Keratinocyte (primary cell): Measurements from ENCODE around the gene MMEL1. TPM values are rescaled to one million over a fixed set of nuclear protein-coding genes. Genes with fewer than 3 reads are reported as not detected.

ENCODE experiments used
- DNase-seq: peaks from one replicate; pipeline ENCODE4 v3.0.0-alpha.2; 2011; ENCODE audit warnings: low read depth, missing footprints, low spot score
- FAIRE-seq: peaks from 2 replicates; lab custom pipeline; 2011; peaks lifted over from hg19 to GRCh38; lab: Jason Lieb, UNC
- H2AFZ ChIP-seq: 2 replicates; pipeline ENCODE4 v1.6.0; 2012; ENCODE audit warnings: low read length, control low read depth, inconsistent platforms; ENCODE audit not compliant: control insufficient read depth
- H3K27ac ChIP-seq: 2 replicates; pipeline ENCODE4 v1.5.1; 2011; ENCODE audit warnings: low read length; ENCODE audit not compliant: control insufficient read depth, insufficient read depth
- H3K27me3 ChIP-seq: 3 replicates; pipeline ENCODE4 v1.6.0; 2011; ENCODE audit warnings: low read length; ENCODE audit not compliant: control insufficient read depth, insufficient read depth; ENCODE audit errors: extremely low read depth
- H3K36me3 ChIP-seq, 2 experiments: 2 replicates in 1 of 2; 3 replicates in 1 of 2; pipeline ENCODE4 v1.5.1; 2011; ENCODE audit warnings: low read length in 2 of 2, mild to moderate bottlenecking in 1 of 2; ENCODE audit not compliant: control insufficient read depth in 2 of 2, insufficient read depth in 2 of 2; ENCODE audit errors: extremely low read depth in 1 of 2
- H3K4me1 ChIP-seq: 3 replicates; pipeline ENCODE4 v1.5.1; 2011; ENCODE audit warnings: low read length; ENCODE audit not compliant: control insufficient read depth, insufficient read depth; ENCODE audit errors: extremely low read depth
- H3K4me2 ChIP-seq: 3 replicates; pipeline ENCODE4 v1.6.0; 2011; ENCODE audit warnings: low read depth, low read length; ENCODE audit not compliant: control insufficient read depth, insufficient read depth; ENCODE audit errors: extremely low read depth
- H3K4me3 ChIP-seq, 3 experiments: fragments of 200-600 bp in 1 of 3; sonication (generic) in 1 of 3; 2 replicates in 2 of 3; 3 replicates in 1 of 3; pipeline ENCODE4 v1.5.1; 2011 to 2016; ENCODE audit warnings: low read length in 3 of 3, mild to moderate bottlenecking in 3 of 3, control low read depth in 2 of 3, inconsistent platforms in 1 of 3, low read depth in 1 of 3, mixed read lengths in 1 of 3, mixed run types in 1 of 3, moderate library complexity in 1 of 3; ENCODE audit not compliant: control insufficient read depth in 2 of 3, insufficient read depth in 2 of 3; ENCODE audit errors: extremely low read depth in 1 of 3
- H3K79me2 ChIP-seq: 2 replicates; pipeline ENCODE4 v1.6.0; 2012; ENCODE audit warnings: low read length; ENCODE audit not compliant: control insufficient read depth, insufficient read depth
- H3K9ac ChIP-seq: 3 replicates; pipeline ENCODE4 v1.6.0; 2011; ENCODE audit warnings: low read length; ENCODE audit not compliant: control insufficient read depth, insufficient read depth; ENCODE audit errors: extremely low read depth
- H3K9me1 ChIP-seq: 3 replicates; pipeline ENCODE4 v1.6.0; 2011; ENCODE audit warnings: low read length; ENCODE audit not compliant: control insufficient read depth, insufficient read depth; ENCODE audit errors: extremely low read depth
- H3K9me3 ChIP-seq: 2 replicates; pipeline ENCODE4 v1.5.1; 2012; ENCODE audit warnings: low read depth, low read length; ENCODE audit not compliant: control insufficient read depth
- H4K20me1 ChIP-seq: 3 replicates; pipeline ENCODE4 v1.6.0; 2011; ENCODE audit warnings: low read length; ENCODE audit not compliant: control insufficient read depth, insufficient read depth; ENCODE audit errors: extremely low read depth
- CTCF ChIP-seq, 3 experiments: IDR thresholded peaks in 1 of 3; conservative IDR thresholded peaks in 1 of 3; optimal IDR thresholded peaks in 1 of 3; 2 replicates in 2 of 3; 3 replicates in 1 of 3; pipeline versions ENCODE3 to v1.5.1; 2011; ENCODE audit warnings: low read length in 3 of 3, mild to moderate bottlenecking in 3 of 3, moderate library complexity in 2 of 3, control low read depth in 1 of 3, inconsistent platforms in 1 of 3; ENCODE audit not compliant: insufficient read depth in 2 of 3; ENCODE audit errors: extremely low read depth in 1 of 3
- EZH2 ChIP-seq: IDR thresholded peaks from one replicate; pipeline ENCODE4 v1.6.1; 2012; ENCODE audit warnings: inconsistent platforms, mild to moderate bottlenecking, low read length, moderate library complexity
- dilution Hi-C: fragments of 300-500 bp; cut with MboI; formaldehyde crosslinking; loops from one replicate; pipeline ENCODE4 v1.7.0; 2020; ENCODE audit warnings: low sequenced_read_pairs; ENCODE audit not compliant: extremely low pct_ligation_motif_present
- polyA plus RNA-seq, 5 experiments: library from polyadenylated mRNA; depleted of rRNA in 3 of 5; stranded (reverse) in 3 of 5; stranded (forward) in 1 of 5; unstranded in 1 of 5; fragments of >200 nt; gene quantifications; 1 replicate in 1 of 5; 2 replicates in 3 of 5; 3 replicates in 1 of 5; pipeline versions ENCODE4 v1.2.1 to v1.2.3, GENCODE V29; 2011 to 2012; ENCODE audit warnings: missing spikeins in 2 of 5, low read depth in 1 of 5, low replicate concordance in 1 of 5

The MMEL1 gene
- polyA plus RNA-seq, 1 donor (not counting 4 experiments of a cell fraction or from before 2014, with no cell fraction given): not detected

- H3K36me3 ChIP-seq: no peaks in the 10 kb centered on the region
- H3K4me2 ChIP-seq: no peak overlapping the region
- H3K4me3 ChIP-seq: no peak overlapping the region
- H3K27me3 ChIP-seq: peaks cover 31% of the 10 kb centered on the region
- no peak overlapping the region for H2AFZ ChIP-seq
- no peak overlapping the region for H3K27ac ChIP-seq
- dilution Hi-C loops: no loop called here
- H3K9ac ChIP-seq: no peak overlapping the region
- TF ChIP-seq EZH2: no peak
- no peak for TF ChIP-seq CTCF (optimal IDR thresholded peaks at IDR 0.05 in 1 of 3, IDR thresholded peaks at IDR 0.05 in 1 of 3, conservative IDR thresholded peaks at IDR 0.05 in 1 of 3; ENCODE audit: extremely low read depth in 1 of 3, insufficient read depth in 2 of 3, low read length in 3 of 3)
- no peaks in the 10 kb centered on the region for H3K79me2 ChIP-seq
- peaks cover 8% of the 10 kb centered on the region for H3K9me3 ChIP-seq
- H4K20me1 ChIP-seq: no peaks in the 10 kb centered on the region
- FAIRE-seq (no peak), DNase-seq (no peak)
- H3K9me1 ChIP-seq: no peaks in the 10 kb centered on the region
- no peaks in the 10 kb centered on the region for H3K4me1 ChIP-seq
Observed at GRCh38 chr1:2631136-2632050, 1.4 kb downstream of the MMEL1 start.

- Histone ChIP-seq H3K9ac (no peak overlapping the region), H3K36me3 (no peaks in the 10 kb centered on the region), H3K79me2 (no peaks in the 10 kb centered on the region), H2AFZ (no peak overlapping the region), H3K27ac (no peak overlapping the region), H3K4me2 (no peak overlapping the region), H3K9me3 (peaks cover 8% of the 10 kb centered on the region), H3K27me3 (peaks cover 31% of the 10 kb centered on the region), H4K20me1 (no peaks in the 10 kb centered on the region), H3K4me1 (no peaks in the 10 kb centered on the region), H3K4me3 (no peak overlapping the region), H3K9me1 (no peaks in the 10 kb centered on the region)
- DNase-seq: no peak
- FAIRE-seq: no peak
- TF ChIP-seq EZH2 (no peak), CTCF (optimal IDR thresholded peaks at IDR 0.05 in 1 of 3, IDR thresholded peaks at IDR 0.05 in 1 of 3, conservative IDR thresholded peaks at IDR 0.05 in 1 of 3; ENCODE audit: extremely low read depth in 1 of 3, insufficient read depth in 2 of 3, low read length in 3 of 3) (no peak)
- dilution Hi-C loops: no loop called here
Observed at GRCh38 chr1:2630498-2631135, 2.2 kb downstream of the MMEL1 start.
